ENCODE results near the gene IL17RD.

The IL17RD gene

DNA sequence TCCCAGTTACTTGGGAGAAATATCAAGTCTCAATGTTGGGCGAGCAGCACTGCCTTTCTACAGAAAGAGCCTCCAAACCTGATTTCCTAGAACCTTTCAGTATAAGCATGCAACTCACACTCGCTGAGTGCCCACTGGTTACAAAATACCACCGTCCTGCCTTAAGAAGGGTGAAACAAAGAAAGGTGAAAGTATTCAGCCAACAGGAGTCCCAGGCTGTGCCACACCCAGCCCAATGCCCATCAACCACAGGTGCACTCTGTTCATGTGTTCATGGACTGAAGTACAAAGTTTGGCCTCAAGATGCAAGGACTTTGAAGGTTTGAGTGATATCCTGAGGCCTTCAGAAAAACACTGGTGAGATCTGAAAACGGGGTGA is 34.0 kb downstream of the IL17RD start:
- Histone ChIP-seq H3K18ac (ENCODE audit: low read length) (peak overlapping the region; percentile 74), H3K36me3 (replicated peaks in 1 of 2; ENCODE audit: control insufficient read depth in 2 of 2, insufficient read depth in 2 of 2, low read length in 2 of 2) (peaks cover 0 to 6% of the 10 kb centered on the region in 2 donors), H4K8ac (ENCODE audit: low read depth, low read length) (no peak overlapping the region), H3K27me3 (ENCODE audit: control insufficient read depth in 3 of 3, insufficient read depth in 3 of 3, low read depth in 1 of 3, low read length in 3 of 3) (peaks cover 0 to 25% (median 0%) of the 10 kb centered on the region in 3 experiments), H3K4me3 (ENCODE audit: low read length in 2 of 2) (no peak overlapping the region), H2AFZ (ENCODE audit: low read length) (no peak overlapping the region), H2BK120ac (ENCODE audit: low read depth, low read length) (peak overlapping the region; percentile 5), H3K23ac (ENCODE audit: low read depth, low read length, poor library complexity) (no peak overlapping the region), H4K91ac (ENCODE audit: low read depth, low read length, poor library complexity) (peak overlapping the region; percentile 75), H3K79me1 (ENCODE audit: low read depth, low read length) (peaks cover 4% of the 10 kb centered on the region), H2BK15ac (ENCODE audit: low read length) (no peak overlapping the region), H3K4me1 (ENCODE audit: control insufficient read depth in 2 of 2, insufficient read depth in 1 of 2, low read depth in 1 of 2, low read length in 2 of 2) (peaks cover 42 to 47% of the 10 kb centered on the region in 2 donors), H2AK5ac (ENCODE audit: low read depth, low read length) (no peak overlapping the region), H3K9me3 (replicated peaks in 1 of 2; ENCODE audit: control insufficient read depth in 2 of 2, insufficient read depth in 1 of 2, low read depth in 1 of 2, low read length in 2 of 2) (peaks cover 0 to 5% of the 10 kb centered on the region in 2 donors), H3K27ac (replicated peaks; ENCODE audit: low read length) (peak overlapping the region; percentile 94), H3K4me2 (ENCODE audit: insufficient read depth, low read length, poor library complexity, severe bottlenecking) (peak overlapping the region; percentile 29), H3K14ac (ENCODE audit: low read length) (no peak overlapping the region), H3K4ac (ENCODE audit: low read length) (no peak overlapping the region), H2BK12ac (ENCODE audit: low read length) (no peak overlapping the region), H2BK5ac (ENCODE audit: low read length) (peak overlapping the region; percentile 7), H3K9ac (ENCODE audit: low read depth, low read length, poor library complexity) (no peak overlapping the region)
- no peak for DNase-seq (ENCODE audit: low spot score)
- WGBS, 2 donors (ENCODE audit: extremely low coverage in 2 of 2, insufficient read length in 2 of 2, insufficient replicate concordance in 1 of 2): no CpG with 5 or more reads among the region's 4 CpGs

- peak overlapping the region; percentile 35 for H3K4me2 ChIP-seq (ENCODE audit: insufficient read depth, low read length, poor library complexity, severe bottlenecking)
- H4K8ac ChIP-seq (ENCODE audit: low read depth, low read length): no peak overlapping the region
- H3K9me3 ChIP-seq (replicated peaks in 1 of 2; ENCODE audit: control insufficient read depth in 2 of 2, insufficient read depth in 1 of 2, low read depth in 1 of 2, low read length in 2 of 2): peaks cover 0 to 1% of the 10 kb centered on the region in 2 donors
- peak; percentile 92 for DNase-seq (ENCODE audit: low spot score)
- H2BK15ac ChIP-seq (ENCODE audit: low read length): no peak overlapping the region
- peak overlapping the region; percentile 11 for H2BK5ac ChIP-seq (ENCODE audit: low read length)
- H3K23ac ChIP-seq (ENCODE audit: low read depth, low read length, poor library complexity): no peak overlapping the region
- H3K4me3 ChIP-seq (ENCODE audit: low read length in 2 of 2): no peak overlapping the region
- no peak overlapping the region for H2BK12ac ChIP-seq (ENCODE audit: low read length)
- peak overlapping the region; percentile 94 for H3K27ac ChIP-seq (replicated peaks; ENCODE audit: low read length)
- no peak overlapping the region for H4K91ac ChIP-seq (ENCODE audit: low read depth, low read length, poor library complexity)
- peaks cover 42 to 49% of the 10 kb centered on the region in 2 donors for H3K4me1 ChIP-seq (ENCODE audit: control insufficient read depth in 2 of 2, insufficient read depth in 1 of 2, low read depth in 1 of 2, low read length in 2 of 2)
- H3K14ac ChIP-seq (ENCODE audit: low read length): no peak overlapping the region
- H2AK5ac ChIP-seq (ENCODE audit: low read depth, low read length): no peak overlapping the region
- H3K27me3 ChIP-seq (ENCODE audit: control insufficient read depth in 3 of 3, insufficient read depth in 3 of 3, low read depth in 1 of 3, low read length in 3 of 3): peaks cover 0 to 25% (median 0%) of the 10 kb centered on the region in 3 experiments
- H3K36me3 ChIP-seq (replicated peaks in 1 of 2; ENCODE audit: control insufficient read depth in 2 of 2, insufficient read depth in 2 of 2, low read length in 2 of 2): peaks cover 0 to 6% of the 10 kb centered on the region in 2 donors
- H3K9ac ChIP-seq (ENCODE audit: low read depth, low read length, poor library complexity): no peak overlapping the region
- peak overlapping the region; percentile 86 for H3K18ac ChIP-seq (ENCODE audit: low read length)
- H2AFZ ChIP-seq (ENCODE audit: low read length): no peak overlapping the region
- peak overlapping the region; percentile 97 for H2BK120ac ChIP-seq (ENCODE audit: low read depth, low read length)
- H3K4ac ChIP-seq (ENCODE audit: low read length): no peak overlapping the region
- peaks cover 4% of the 10 kb centered on the region for H3K79me1 ChIP-seq (ENCODE audit: low read depth, low read length)
- no CpG with 5 or more reads among the region's 14 CpGs for WGBS, 2 donors (ENCODE audit: extremely low coverage in 2 of 2, insufficient read length in 2 of 2, insufficient replicate concordance in 1 of 2)
Observed at GRCh38 chr3:57130571-57131209, 34.5 kb downstream of the IL17RD start.

DNA sequence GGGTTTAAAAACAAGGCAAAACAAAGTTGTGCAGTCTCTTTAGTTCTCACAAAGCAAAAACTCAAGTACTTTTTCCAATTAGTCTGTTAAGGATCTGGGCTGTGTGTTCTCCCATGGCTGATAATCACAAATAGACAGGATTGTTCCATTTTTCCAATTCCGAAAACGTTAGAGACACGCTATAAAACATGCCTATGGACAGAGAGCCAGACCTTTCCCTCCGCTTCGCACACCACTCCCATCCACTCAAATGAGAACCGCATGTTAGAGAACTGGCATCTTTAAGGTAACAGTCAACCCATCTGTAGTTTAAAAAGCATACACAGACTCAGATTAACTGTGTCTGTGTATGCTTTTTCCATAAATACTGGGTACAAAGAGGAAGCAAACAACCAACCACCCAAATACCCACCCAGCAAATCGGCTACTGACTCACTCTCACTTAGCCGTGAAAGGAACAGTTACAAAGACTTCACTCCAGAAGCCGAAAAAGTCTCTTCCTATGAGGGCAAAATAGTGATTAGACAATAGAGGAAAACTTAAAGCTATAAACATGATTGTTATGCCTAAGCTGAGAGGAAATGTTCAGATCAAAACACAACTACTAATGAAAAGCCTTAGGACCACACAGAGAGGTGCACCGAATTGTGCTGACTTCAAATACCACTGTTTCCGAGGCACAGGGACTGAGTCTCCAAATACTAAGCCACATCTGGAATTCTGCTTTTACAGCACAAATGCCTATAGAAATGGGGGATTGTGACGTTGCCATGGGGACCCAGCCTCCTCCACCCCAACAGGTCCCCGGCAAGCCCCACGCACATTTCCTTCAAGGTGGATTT is 36.1 kb downstream of the IL17RD start:
- H3K4me1 ChIP-seq (ENCODE audit: control insufficient read depth in 2 of 2, insufficient read depth in 1 of 2, low read depth in 1 of 2, low read length in 2 of 2): peaks cover 42 to 55% of the 10 kb centered on the region in 2 donors
- no peak overlapping the region for H3K4ac ChIP-seq (ENCODE audit: low read length)
- no peak overlapping the region for H3K4me3 ChIP-seq (ENCODE audit: low read length in 2 of 2)
- H3K23ac ChIP-seq (ENCODE audit: low read depth, low read length, poor library complexity): no peak overlapping the region
- DNase-seq (ENCODE audit: low spot score): no peak
- H2BK15ac ChIP-seq (ENCODE audit: low read length): no peak overlapping the region
- H2BK120ac ChIP-seq (ENCODE audit: low read depth, low read length): no peak overlapping the region
- H3K14ac ChIP-seq (ENCODE audit: low read length): no peak overlapping the region
- H3K4me2 ChIP-seq (ENCODE audit: insufficient read depth, low read length, poor library complexity, severe bottlenecking): no peak overlapping the region
- no peak overlapping the region for H2BK5ac ChIP-seq (ENCODE audit: low read length)
- peaks cover 2% of the 10 kb centered on the region for H3K79me1 ChIP-seq (ENCODE audit: low read depth, low read length)
- no peak overlapping the region for H3K9ac ChIP-seq (ENCODE audit: low read depth, low read length, poor library complexity)
- H4K91ac ChIP-seq (ENCODE audit: low read depth, low read length, poor library complexity): peak overlapping the region; percentile 93
- H2AK5ac ChIP-seq (ENCODE audit: low read depth, low read length): peak overlapping the region; percentile 25
- no peak overlapping the region for H2AFZ ChIP-seq (ENCODE audit: low read length)
- no peaks in the 10 kb centered on the region for H3K9me3 ChIP-seq (replicated peaks in 1 of 2; ENCODE audit: control insufficient read depth in 2 of 2, insufficient read depth in 1 of 2, low read depth in 1 of 2, low read length in 2 of 2)
- H2BK12ac ChIP-seq (ENCODE audit: low read length): no peak overlapping the region
- no peak overlapping the region for H4K8ac ChIP-seq (ENCODE audit: low read depth, low read length)
- H3K18ac ChIP-seq (ENCODE audit: low read length): peak overlapping the region; percentile 64
- peaks cover 0 to 20% (median 0%) of the 10 kb centered on the region in 3 experiments for H3K27me3 ChIP-seq (ENCODE audit: control insufficient read depth in 3 of 3, insufficient read depth in 3 of 3, low read depth in 1 of 3, low read length in 3 of 3)
- peak overlapping the region; percentile 93 for H3K27ac ChIP-seq (replicated peaks; ENCODE audit: low read length)
- no CpG with 5 or more reads among the region's 14 CpGs for WGBS, 2 donors (ENCODE audit: extremely low coverage in 2 of 2, insufficient read length in 2 of 2, insufficient replicate concordance in 1 of 2)
- H3K36me3 ChIP-seq (replicated peaks in 1 of 2; ENCODE audit: control insufficient read depth in 2 of 2, insufficient read depth in 2 of 2, low read length in 2 of 2): peaks cover 0 to under 1% of the 10 kb centered on the region in 2 donors
